ENCODE measurements around the gene NCKAP1. TPM values are rescaled to one million over a fixed set of nuclear protein-coding genes. Genes with fewer than 3 reads are reported as not detected.

The NCKAP1 gene
- total and polyA plus RNA-seq, 10 of the 15 experiments (the other 5 are each of a cell fraction or from before 2014, with no cell fraction given): 0.11 to 1.5 (median 0.52) TPM

DNA sequence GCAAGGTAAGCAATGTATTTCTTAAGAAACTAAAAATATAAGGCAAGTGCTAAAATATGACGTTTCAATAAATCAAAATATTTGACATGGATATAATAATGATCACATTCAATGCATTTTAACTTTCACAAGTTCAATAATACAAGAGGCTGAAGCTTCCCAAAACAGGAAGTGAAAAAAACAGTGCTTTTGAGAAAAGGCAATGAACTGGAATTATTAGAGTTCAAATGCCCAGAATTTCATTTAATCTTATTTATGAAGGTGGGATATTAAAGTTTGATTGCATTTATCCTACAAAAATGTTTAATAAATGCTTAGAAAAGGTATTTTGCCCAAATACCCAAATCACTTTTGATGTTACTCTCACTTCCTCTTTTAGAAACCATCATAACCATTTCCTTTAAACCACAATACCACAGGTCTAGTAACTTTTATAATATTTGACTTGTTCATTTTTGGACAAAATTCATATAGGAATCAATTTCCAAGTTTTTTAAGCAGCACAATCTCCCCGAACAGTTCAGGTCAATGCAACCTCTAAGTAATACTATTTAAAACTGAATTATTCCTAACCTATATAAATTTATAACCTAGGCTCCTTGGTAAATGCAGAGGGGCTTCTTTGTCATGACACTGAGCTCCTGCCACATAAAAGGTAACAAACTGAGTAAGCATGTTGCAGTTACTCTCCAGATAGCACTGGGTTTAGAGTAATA is 2.1 kb downstream of the NCKAP1 start (continued):
- TF ChIP-seq, protein P1, sequence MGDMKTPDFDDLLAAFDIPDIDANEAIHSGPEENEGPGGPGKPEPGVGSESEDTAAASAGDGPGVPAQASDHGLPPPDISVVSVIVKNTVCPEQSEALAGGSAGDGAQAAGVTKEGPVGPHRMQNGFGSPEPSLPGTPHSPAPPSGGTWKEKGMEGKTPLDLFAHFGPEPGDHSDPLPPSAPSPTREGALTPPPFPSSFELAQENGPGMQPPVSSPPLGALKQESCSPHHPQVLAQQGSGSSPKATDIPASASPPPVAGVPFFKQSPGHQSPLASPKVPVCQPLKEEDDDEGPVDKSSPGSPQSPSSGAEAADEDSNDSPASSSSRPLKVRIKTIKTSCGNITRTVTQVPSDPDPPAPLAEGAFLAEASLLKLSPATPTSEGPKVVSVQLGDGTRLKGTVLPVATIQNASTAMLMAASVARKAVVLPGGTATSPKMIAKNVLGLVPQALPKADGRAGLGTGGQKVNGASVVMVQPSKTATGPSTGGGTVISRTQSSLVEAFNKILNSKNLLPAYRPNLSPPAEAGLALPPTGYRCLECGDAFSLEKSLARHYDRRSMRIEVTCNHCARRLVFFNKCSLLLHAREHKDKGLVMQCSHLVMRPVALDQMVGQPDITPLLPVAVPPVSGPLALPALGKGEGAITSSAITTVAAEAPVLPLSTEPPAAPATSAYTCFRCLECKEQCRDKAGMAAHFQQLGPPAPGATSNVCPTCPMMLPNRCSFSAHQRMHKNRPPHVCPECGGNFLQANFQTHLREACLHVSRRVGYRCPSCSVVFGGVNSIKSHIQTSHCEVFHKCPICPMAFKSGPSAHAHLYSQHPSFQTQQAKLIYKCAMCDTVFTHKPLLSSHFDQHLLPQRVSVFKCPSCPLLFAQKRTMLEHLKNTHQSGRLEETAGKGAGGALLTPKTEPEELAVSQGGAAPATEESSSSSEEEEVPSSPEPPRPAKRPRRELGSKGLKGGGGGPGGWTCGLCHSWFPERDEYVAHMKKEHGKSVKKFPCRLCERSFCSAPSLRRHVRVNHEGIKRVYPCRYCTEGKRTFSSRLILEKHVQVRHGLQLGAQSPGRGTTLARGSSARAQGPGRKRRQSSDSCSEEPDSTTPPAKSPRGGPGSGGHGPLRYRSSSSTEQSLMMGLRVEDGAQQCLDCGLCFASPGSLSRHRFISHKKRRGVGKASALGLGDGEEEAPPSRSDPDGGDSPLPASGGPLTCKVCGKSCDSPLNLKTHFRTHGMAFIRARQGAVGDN (IDR thresholded peaks at IDR 0.05): no peak
- peak; percentile 32 to 33; a peak in 2 of 4 replicates for TF ChIP-seq BHLHE40 (IDR thresholded peaks at IDR 0.05; ENCODE audit: borderline replicate concordance in 1 of 2, low read depth in 2 of 2, low read length in 1 of 2)
- TF ChIP-seq, protein P2, sequence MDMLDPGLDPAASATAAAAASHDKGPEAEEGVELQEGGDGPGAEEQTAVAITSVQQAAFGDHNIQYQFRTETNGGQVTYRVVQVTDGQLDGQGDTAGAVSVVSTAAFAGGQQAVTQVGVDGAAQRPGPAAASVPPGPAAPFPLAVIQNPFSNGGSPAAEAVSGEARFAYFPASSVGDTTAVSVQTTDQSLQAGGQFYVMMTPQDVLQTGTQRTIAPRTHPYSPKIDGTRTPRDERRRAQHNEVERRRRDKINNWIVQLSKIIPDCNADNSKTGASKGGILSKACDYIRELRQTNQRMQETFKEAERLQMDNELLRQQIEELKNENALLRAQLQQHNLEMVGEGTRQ (IDR thresholded peaks at IDR 0.05; ENCODE audit: borderline replicate concordance, low read depth, low read length): no peak
- peak; percentile 100 for TF ChIP-seq RUNX3 (IDR thresholded peaks at IDR 0.05; ENCODE audit: low read length)
- TF ChIP-seq JUND (IDR thresholded peaks at IDR 0.05; ENCODE audit: low read depth, low read length): no peak
- TF ChIP-seq, protein P3, sequence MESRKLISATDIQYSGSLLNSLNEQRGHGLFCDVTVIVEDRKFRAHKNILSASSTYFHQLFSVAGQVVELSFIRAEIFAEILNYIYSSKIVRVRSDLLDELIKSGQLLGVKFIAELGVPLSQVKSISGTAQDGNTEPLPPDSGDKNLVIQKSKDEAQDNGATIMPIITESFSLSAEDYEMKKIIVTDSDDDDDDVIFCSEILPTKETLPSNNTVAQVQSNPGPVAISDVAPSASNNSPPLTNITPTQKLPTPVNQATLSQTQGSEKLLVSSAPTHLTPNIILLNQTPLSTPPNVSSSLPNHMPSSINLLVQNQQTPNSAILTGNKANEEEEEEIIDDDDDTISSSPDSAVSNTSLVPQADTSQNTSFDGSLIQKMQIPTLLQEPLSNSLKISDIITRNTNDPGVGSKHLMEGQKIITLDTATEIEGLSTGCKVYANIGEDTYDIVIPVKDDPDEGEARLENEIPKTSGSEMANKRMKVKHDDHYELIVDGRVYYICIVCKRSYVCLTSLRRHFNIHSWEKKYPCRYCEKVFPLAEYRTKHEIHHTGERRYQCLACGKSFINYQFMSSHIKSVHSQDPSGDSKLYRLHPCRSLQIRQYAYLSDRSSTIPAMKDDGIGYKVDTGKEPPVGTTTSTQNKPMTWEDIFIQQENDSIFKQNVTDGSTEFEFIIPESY (IDR thresholded peaks at IDR 0.05): no peak
- TF ChIP-seq RAD51 (IDR thresholded peaks at IDR 0.05): no peak
- peak; percentile 75; the same call in 1 of the 2 replicates for TF ChIP-seq ZBED1 (IDR thresholded peaks at IDR 0.05; ENCODE audit: borderline replicate concordance)
- TF ChIP-seq MEF2B (IDR thresholded peaks at IDR 0.05; ENCODE audit: partially characterized antibody, poor library complexity, severe bottlenecking): peak; percentile 59
- TF ChIP-seq POLR2AphosphoS2 (IDR thresholded peaks at IDR 0.05; ENCODE audit: low read depth, low read length): no peak
- TF ChIP-seq, protein P4, sequence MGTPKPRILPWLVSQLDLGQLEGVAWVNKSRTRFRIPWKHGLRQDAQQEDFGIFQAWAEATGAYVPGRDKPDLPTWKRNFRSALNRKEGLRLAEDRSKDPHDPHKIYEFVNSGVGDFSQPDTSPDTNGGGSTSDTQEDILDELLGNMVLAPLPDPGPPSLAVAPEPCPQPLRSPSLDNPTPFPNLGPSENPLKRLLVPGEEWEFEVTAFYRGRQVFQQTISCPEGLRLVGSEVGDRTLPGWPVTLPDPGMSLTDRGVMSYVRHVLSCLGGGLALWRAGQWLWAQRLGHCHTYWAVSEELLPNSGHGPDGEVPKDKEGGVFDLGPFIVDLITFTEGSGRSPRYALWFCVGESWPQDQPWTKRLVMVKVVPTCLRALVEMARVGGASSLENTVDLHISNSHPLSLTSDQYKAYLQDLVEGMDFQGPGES (IDR thresholded peaks at IDR 0.05): no peak
- TF ChIP-seq ZNF24 (IDR thresholded peaks at IDR 0.05): no peak
- no peak for TF ChIP-seq EGR1 (IDR thresholded peaks at IDR 0.05; ENCODE audit: borderline replicate concordance in 1 of 2, low read depth in 2 of 2, low read length in 2 of 2)
- no peak; a peak in 1 of 4 replicates for TF ChIP-seq ETV6 (conservative IDR thresholded peaks at IDR 0.05 in 1 of 2, IDR thresholded peaks at IDR 0.05 in 1 of 2; ENCODE audit: borderline replicate concordance in 1 of 2, low read depth in 1 of 2)
- TF ChIP-seq NR2C2 (IDR thresholded peaks at IDR 0.05; ENCODE audit: borderline replicate concordance, control insufficient read depth, insufficient read length, low read depth): no peak
- no peak for TF ChIP-seq SIN3A (IDR thresholded peaks at IDR 0.05; ENCODE audit: low read depth, low read length)
- peak; percentile 68; the same call in 1 of the 2 replicates for TF ChIP-seq BMI1 (IDR thresholded peaks at IDR 0.05; ENCODE audit: borderline replicate concordance)
- no peak for TF ChIP-seq MEF2A (IDR thresholded peaks at IDR 0.05; ENCODE audit: insufficient read depth, low read depth, low read length)
- peak; percentile 50 for TF ChIP-seq JUNB (IDR thresholded peaks at IDR 0.05)
- peak; percentile 96 for TF ChIP-seq SPI1 (IDR thresholded peaks at IDR 0.05; ENCODE audit: borderline replicate concordance, insufficient read depth, low read depth, low read length)
- no peak for TF ChIP-seq PAX8 (IDR thresholded peaks at IDR 0.05)
- TF ChIP-seq SMAD5 (IDR thresholded peaks at IDR 0.05; ENCODE audit: low read depth): no peak
